ENCODE results near the gene CD274.

CD274 gene

GRCh38 chr9:5481322-5482040, 31.1 kb downstream of the CD274 start:
- Histone ChIP-seq H3K27ac (no peak overlapping the region), H3K4me3 (no peak overlapping the region)
- TF ChIP-seq, protein P1, sequence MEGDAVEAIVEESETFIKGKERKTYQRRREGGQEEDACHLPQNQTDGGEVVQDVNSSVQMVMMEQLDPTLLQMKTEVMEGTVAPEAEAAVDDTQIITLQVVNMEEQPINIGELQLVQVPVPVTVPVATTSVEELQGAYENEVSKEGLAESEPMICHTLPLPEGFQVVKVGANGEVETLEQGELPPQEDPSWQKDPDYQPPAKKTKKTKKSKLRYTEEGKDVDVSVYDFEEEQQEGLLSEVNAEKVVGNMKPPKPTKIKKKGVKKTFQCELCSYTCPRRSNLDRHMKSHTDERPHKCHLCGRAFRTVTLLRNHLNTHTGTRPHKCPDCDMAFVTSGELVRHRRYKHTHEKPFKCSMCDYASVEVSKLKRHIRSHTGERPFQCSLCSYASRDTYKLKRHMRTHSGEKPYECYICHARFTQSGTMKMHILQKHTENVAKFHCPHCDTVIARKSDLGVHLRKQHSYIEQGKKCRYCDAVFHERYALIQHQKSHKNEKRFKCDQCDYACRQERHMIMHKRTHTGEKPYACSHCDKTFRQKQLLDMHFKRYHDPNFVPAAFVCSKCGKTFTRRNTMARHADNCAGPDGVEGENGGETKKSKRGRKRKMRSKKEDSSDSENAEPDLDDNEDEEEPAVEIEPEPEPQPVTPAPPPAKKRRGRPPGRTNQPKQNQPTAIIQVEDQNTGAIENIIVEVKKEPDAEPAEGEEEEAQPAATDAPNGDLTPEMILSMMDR (IDR thresholded peaks at IDR 0.05) = no peak
- no peak for DNase-seq (ENCODE audit: low spot score)

- TF ChIP-seq, protein P1 (IDR thresholded peaks at IDR 0.05) = no peak
- no peak overlapping the region for H3K27ac ChIP-seq
- no peak overlapping the region for H3K4me3 ChIP-seq
- no peak for DNase-seq (ENCODE audit: low spot score)
These were observed 31.9 kb downstream of the CD274 start for GRCh38 chr9:5482194-5482593.

DNA sequence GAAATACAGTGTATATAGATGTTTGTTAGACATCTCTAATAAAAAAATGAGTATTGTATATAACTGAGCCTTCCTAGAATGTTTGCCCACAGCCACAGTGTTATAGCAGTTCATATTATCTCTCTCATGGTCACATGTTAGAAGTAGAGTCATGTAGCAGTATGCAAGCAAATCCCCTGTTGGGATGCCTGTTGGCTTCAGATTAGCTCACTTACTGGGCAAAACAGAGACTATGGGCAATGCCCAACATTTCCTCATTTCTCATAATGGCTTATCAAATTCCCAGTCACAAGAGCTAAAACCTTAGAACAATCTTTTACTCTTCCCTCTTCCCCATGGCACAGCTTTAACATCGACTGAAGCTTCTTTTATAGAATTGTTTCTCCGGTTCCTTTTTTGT, 33.0 kb downstream of the CD274 start:
- DNase-seq (ENCODE audit: low spot score) = no peak
- TF ChIP-seq, protein P1 (IDR thresholded peaks at IDR 0.05) = no peak
- Histone ChIP-seq H3K4me3 (no peak overlapping the region), H3K27ac (no peak overlapping the region)

- Histone ChIP-seq H3K4me3 (no peak overlapping the region), H3K27ac (no peak overlapping the region)
- TF ChIP-seq, protein P1 (IDR thresholded peaks at IDR 0.05) = no peak
- DNase-seq (ENCODE audit: low spot score) = no peak
These were observed 35.2 kb downstream of the CD274 start for GRCh38 chr9:5485378-5486085.

DNA sequence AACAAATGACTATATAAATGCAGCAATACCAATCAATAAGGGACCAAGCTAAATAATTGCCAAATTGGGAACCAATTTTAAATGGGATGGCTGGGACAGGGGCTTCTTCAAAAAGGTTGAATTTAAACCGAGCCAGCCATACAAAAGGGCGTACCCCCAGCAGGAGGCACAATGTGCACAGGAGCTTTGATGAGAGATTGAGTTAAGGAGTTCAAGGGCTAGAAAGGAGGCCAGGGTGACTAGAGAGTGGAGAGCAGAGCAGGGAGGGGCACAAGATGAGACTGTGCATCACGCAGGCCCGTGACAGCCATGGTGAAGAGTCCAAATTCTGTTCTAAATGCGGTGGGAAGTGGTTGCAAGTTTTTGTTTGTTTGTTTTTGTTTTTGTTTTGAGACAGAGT, 36.6 kb downstream of the CD274 start:
- Histone ChIP-seq H3K4me3 (no peak overlapping the region), H3K27ac (no peak overlapping the region)
- TF ChIP-seq, protein P1 (IDR thresholded peaks at IDR 0.05) = no peak
- no peak for DNase-seq (ENCODE audit: low spot score)

- H3K27ac ChIP-seq = no peak overlapping the region
- TF ChIP-seq, protein P1 (IDR thresholded peaks at IDR 0.05) = no peak
- no peak overlapping the region for H3K4me3 ChIP-seq
- DNase-seq (ENCODE audit: low spot score) = no peak
These were observed 38.1 kb downstream of the CD274 start for GRCh38 chr9:5488221-5489008.

Data from coronary artery (tissue), 2 donors.